CD14-positive monocyte (primary cell): ENCODE data around the gene SLC4A1. TPM values are rescaled to one million over a fixed set of nuclear protein-coding genes. Genes with fewer than 3 reads are reported as not detected.

Source experiments
- DNase-seq, 3 donors: peaks; one replicate each; pipeline ENCODE4 v3.0.0-alpha.2; 2011 to 2022
- H2AFZ ChIP-seq: 2 replicates; pipeline ENCODE4 v1.6.0; 2012; ENCODE audit warnings: mild to moderate bottlenecking, low read depth, low read length, inconsistent platforms; ENCODE audit not compliant: insufficient read depth, poor library complexity, severe bottlenecking
- H3K27ac ChIP-seq, 2 donors: 1 replicate in 1 of 2; 2 replicates in 1 of 2; pipeline ENCODE4 v1.5.1; 2012 to 2013; ENCODE audit warnings: low read length in 2 of 2, control low read depth in 1 of 2, inconsistent platforms in 1 of 2, low read depth in 1 of 2, mild to moderate bottlenecking in 1 of 2
- H3K27me3 ChIP-seq, 2 donors: one replicate each; pipeline versions ENCODE4 v1.6.0 to v1.6.1; 2011 to 2013; ENCODE audit warnings: low read length in 2 of 2; ENCODE audit not compliant: control insufficient read depth in 2 of 2, insufficient read depth in 2 of 2
- H3K36me3 ChIP-seq, 2 donors: replicated peaks in 1 of 2; 1 replicate in 1 of 2; 2 replicates in 1 of 2; pipeline versions ENCODE4 v1.5.1 to v1.6.1; 2012 to 2013; ENCODE audit warnings: low read length in 2 of 2, control low read depth in 1 of 2, inconsistent platforms in 1 of 2, mild to moderate bottlenecking in 1 of 2; ENCODE audit not compliant: insufficient read depth in 2 of 2, control insufficient read depth in 1 of 2
- H3K4me1 ChIP-seq, 2 donors: 1 replicate in 1 of 2; 2 replicates in 1 of 2; pipeline versions ENCODE4 v1.5.1 to v1.6.1; 2012 to 2013; ENCODE audit warnings: low read length in 2 of 2, control low read depth in 1 of 2, inconsistent platforms in 1 of 2, mild to moderate bottlenecking in 1 of 2, moderate library complexity in 1 of 2; ENCODE audit not compliant: insufficient read depth in 2 of 2, control insufficient read depth in 1 of 2
- H3K4me2 ChIP-seq: replicated peaks from 2 replicates; pipeline ENCODE3; 2012; ENCODE audit warnings: low read length, moderate library complexity, mild to moderate bottlenecking; ENCODE audit not compliant: poor library complexity, severe bottlenecking; ENCODE audit errors: extremely low read depth
- H3K4me3 ChIP-seq, 3 experiments: fragments of 200-600 bp in 1 of 3; sonication (generic) in 1 of 3; replicated peaks in 1 of 3; 1 replicate in 2 of 3; 2 replicates in 1 of 3; pipeline ENCODE4 v1.5.1; 2011 to 2013; ENCODE audit warnings: low read length in 3 of 3, mild to moderate bottlenecking in 3 of 3, control low read depth in 2 of 3, low read depth in 2 of 3, inconsistent platforms in 1 of 3, moderate library complexity in 1 of 3
- H3K79me2 ChIP-seq: 2 replicates; pipeline ENCODE4 v1.6.0; 2012; ENCODE audit warnings: mild to moderate bottlenecking, control low read depth, inconsistent platforms, low read length, moderate library complexity; ENCODE audit not compliant: insufficient read depth
- H3K9ac ChIP-seq: 2 replicates; pipeline ENCODE4 v1.6.0; 2017; ENCODE audit warnings: low read length, mild to moderate bottlenecking; ENCODE audit not compliant: insufficient read depth, poor library complexity, severe bottlenecking
- H3K9me3 ChIP-seq, 2 donors: replicated peaks in 1 of 2; 1 replicate in 1 of 2; 2 replicates in 1 of 2; pipeline versions ENCODE4 v1.5.1 to v1.6.1; 2012 to 2013; ENCODE audit warnings: low read length in 2 of 2, control low read depth in 1 of 2; ENCODE audit not compliant: control insufficient read depth in 1 of 2, insufficient read depth in 1 of 2
- H4K20me1 ChIP-seq: 2 replicates; pipeline ENCODE4 v1.6.0; 2012; ENCODE audit warnings: mild to moderate bottlenecking, low read length, control low read depth, moderate library complexity; ENCODE audit not compliant: insufficient read depth
- H3K27ac Mint-ChIP-seq, 7 donors: one replicate each; pipeline ENCODE4 v1.8.0; 2020; ENCODE audit warnings: mild to moderate bottlenecking in 7 of 7, mixed read lengths in 7 of 7, moderate library complexity in 6 of 7, inconsistent platforms in 2 of 7
- H3K27me3 Mint-ChIP-seq, 3 donors: one replicate each; pipeline ENCODE4 v1.8.0; 2021 to 2022; ENCODE audit warnings: low read depth in 3 of 3, mild to moderate bottlenecking in 3 of 3, mixed read lengths in 3 of 3, moderate library complexity in 3 of 3, inconsistent platforms in 1 of 3
- H3K36me3 Mint-ChIP-seq, 2 donors: one replicate each; pipeline ENCODE4 v1.8.0; 2020; ENCODE audit warnings: mixed read lengths in 2 of 2, inconsistent platforms in 1 of 2, mild to moderate bottlenecking in 1 of 2
- H3K4me1 Mint-ChIP-seq: one replicate; pipeline ENCODE4 v1.8.0; 2020; ENCODE audit warnings: mild to moderate bottlenecking, mixed read lengths
- H3K4me3 Mint-ChIP-seq, 2 donors: one replicate each; pipeline ENCODE4 v1.8.0; 2020; ENCODE audit warnings: mild to moderate bottlenecking in 2 of 2, mixed read lengths in 2 of 2, moderate library complexity in 1 of 2
- H3K9me3 Mint-ChIP-seq, 7 donors: one replicate each; pipeline ENCODE4 v1.8.0; 2020 to 2022; ENCODE audit warnings: mixed read lengths in 7 of 7, mild to moderate bottlenecking in 6 of 7, moderate library complexity in 6 of 7, inconsistent platforms in 2 of 7
- WGBS: methylation state at CpG from one replicate; pipeline ENCODE4 v1.1.5; 2013; ENCODE audit warnings: missing lambda C conversion rate; ENCODE audit not compliant: insufficient coverage; 5-methylcytosine and 5-hydroxymethylcytosine counted together
- intact Hi-C, 2 donors: fragments of 100-400 bp; cut with micrococcal nuclease; formaldehyde crosslinking; loops; one replicate each; pipeline versions ENCODE4 v1.15.0 to v1.15.1; 2023
- polyA plus RNA-seq, 3 donors: library from polyadenylated mRNA; depleted of rRNA in 1 of 3; unstranded in 2 of 3; stranded (reverse) in 1 of 3; fragments of 300-500 nt in 2 of 3; fragments of >200 nt in 1 of 3; fragmentation: Illumina TruSeq in 2 of 3; gene quantifications; 1 replicate in 2 of 3; 2 replicates in 1 of 3; pipeline ENCODE4 v1.2.3, GENCODE V29; 2012 to 2021
- TF ChIP-seq, protein P1 (sequence below): fragments of 200-600 bp; IDR thresholded peaks from one replicate; pipeline ENCODE4 v1.8.0; 2022; ENCODE audit warnings: antibody characterized with exemption, mild to moderate bottlenecking

SLC4A1 gene
- polyA plus RNA-seq, 3 donors: 0.04 TPM; not detected in 2

DNA sequence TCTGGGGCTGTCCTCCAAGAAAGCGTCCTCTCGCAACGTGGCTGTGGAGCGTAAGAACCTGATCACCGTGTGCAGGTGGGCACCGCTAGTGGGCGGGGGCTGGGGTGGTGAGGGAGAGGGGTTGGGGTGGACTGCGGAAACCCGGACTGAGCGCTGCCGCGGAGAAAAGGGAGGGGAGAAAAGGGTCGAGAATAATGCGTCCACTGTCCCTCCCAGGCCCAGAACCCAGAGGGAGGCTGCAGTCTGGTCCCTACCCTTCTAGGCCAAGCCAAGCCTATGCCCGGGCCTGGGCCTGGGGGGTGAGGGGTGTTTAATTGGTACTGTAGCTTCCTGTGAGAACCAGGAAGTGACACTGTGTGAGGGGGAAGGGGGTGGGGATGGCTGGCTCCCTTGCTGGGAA, 40.9 kb upstream of the SLC4A1 start:
- peak overlapping the region; percentile 63 for H2AFZ ChIP-seq
- no peaks in the 10 kb centered on the region for H4K20me1 ChIP-seq
- no peak overlapping the region for H3K27ac Mint-ChIP-seq
- intact Hi-C loops: no loop called here
- peaks cover 18% of the 10 kb centered on the region for H3K4me1 Mint-ChIP-seq
- peaks cover 48 to 70% (median 58%) of the 10 kb centered on the region in 3 donors for H3K27me3 Mint-ChIP-seq
- peaks cover 7 to 43% of the 10 kb centered on the region in 2 donors for H3K27me3 ChIP-seq
- peak overlapping the region; percentile 71 for H3K4me2 ChIP-seq
- peak overlapping the region; percentile 66 to 69 for H3K4me3 Mint-ChIP-seq
- peak in 1 of 3 donors; percentile 14 for DNase-seq
- H3K4me1 ChIP-seq: peaks cover 12 to 15% of the 10 kb centered on the region in 2 donors
- TF ChIP-seq, protein P1, sequence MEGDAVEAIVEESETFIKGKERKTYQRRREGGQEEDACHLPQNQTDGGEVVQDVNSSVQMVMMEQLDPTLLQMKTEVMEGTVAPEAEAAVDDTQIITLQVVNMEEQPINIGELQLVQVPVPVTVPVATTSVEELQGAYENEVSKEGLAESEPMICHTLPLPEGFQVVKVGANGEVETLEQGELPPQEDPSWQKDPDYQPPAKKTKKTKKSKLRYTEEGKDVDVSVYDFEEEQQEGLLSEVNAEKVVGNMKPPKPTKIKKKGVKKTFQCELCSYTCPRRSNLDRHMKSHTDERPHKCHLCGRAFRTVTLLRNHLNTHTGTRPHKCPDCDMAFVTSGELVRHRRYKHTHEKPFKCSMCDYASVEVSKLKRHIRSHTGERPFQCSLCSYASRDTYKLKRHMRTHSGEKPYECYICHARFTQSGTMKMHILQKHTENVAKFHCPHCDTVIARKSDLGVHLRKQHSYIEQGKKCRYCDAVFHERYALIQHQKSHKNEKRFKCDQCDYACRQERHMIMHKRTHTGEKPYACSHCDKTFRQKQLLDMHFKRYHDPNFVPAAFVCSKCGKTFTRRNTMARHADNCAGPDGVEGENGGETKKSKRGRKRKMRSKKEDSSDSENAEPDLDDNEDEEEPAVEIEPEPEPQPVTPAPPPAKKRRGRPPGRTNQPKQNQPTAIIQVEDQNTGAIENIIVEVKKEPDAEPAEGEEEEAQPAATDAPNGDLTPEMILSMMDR: no peak
- H3K36me3 Mint-ChIP-seq: peaks cover 0 to 2% of the 10 kb centered on the region in 2 donors
- H3K79me2 ChIP-seq: no peaks in the 10 kb centered on the region
- no peaks in the 10 kb centered on the region for H3K36me3 ChIP-seq
- H3K4me3 ChIP-seq: peak overlapping the region in 1 of 3 experiments; percentile 68
- peaks cover 0 to 6% (median 0%) of the 10 kb centered on the region in 7 donors for H3K9me3 Mint-ChIP-seq
- no peak overlapping the region for H3K27ac ChIP-seq
- WGBS: 2% methylated on average over 14 of the region's 15 CpGs
- H3K9ac ChIP-seq: no peak overlapping the region
- no peaks in the 10 kb centered on the region for H3K9me3 ChIP-seq

DNA sequence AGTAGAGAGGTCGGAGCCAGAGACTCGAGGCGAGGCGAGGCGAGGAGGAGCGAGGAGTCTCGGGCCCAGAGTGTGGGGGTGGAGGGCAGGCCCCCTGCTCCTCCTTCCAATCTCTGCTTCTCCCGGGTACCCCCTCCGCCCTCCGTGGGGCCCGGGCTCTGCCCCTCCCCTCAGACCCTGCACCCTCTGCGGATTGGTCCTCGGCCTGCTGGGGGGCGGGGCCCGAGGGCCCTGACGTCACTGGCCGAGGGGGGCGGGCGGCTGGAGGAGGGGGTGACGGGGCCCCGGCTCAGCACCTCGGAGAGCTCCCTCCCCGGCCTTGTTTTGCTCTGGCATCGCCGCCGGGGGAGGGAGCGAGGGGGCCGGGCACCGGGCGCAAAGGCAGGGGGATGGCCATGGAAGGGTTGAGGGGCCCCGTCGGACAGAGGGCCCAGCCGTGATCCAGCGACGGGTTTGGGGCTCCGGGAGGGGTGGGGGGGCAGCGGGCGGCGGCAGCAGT, 40.4 kb upstream of the SLC4A1 start, which contains the start of gene RUNDC3A:
RUNDC3A (plus strand) TSS at position 282 of the 499 bp plus-strand sequence. CDS start 232 bp downstream, outside the sequence.
- no peak within 1 kb of the TSS for H3K27ac ChIP-seq
- H3K4me3 Mint-ChIP-seq: peak within 1 kb of the TSS; percentile 66 to 74
- H3K27me3 Mint-ChIP-seq: peaks cover 45 to 67% (median 53%) of the 10 kb centered on the region in 3 donors
- H4K20me1 ChIP-seq: no peaks in the 10 kb centered on the region
- H3K4me1 Mint-ChIP-seq: peaks cover 18% of the 10 kb centered on the region
- peaks cover 0 to 6% (median 0%) of the 10 kb centered on the region in 7 donors for H3K9me3 Mint-ChIP-seq
- no peaks in the 10 kb centered on the region for H3K36me3 ChIP-seq
- DNase-seq: peak; percentile 51 to 77 (median 67)
- TF ChIP-seq, protein P1: no peak
- peaks cover 7 to 40% of the 10 kb centered on the region in 2 donors for H3K27me3 ChIP-seq
- H3K4me2 ChIP-seq: peak within 1 kb of the TSS; percentile 71
- peak within 1 kb of the TSS in 1 of 3 experiments; percentile 68 for H3K4me3 ChIP-seq
- H3K27ac Mint-ChIP-seq: peak within 1 kb of the TSS in 2 of 7 donors; percentile 37 to 57
- H3K4me1 ChIP-seq: peaks cover 12 to 15% of the 10 kb centered on the region in 2 donors
- under 1% methylated on average over 18 of the region's 39 CpGs for whole genome bisulfite sequencing
- H3K79me2 ChIP-seq: no peaks in the 10 kb centered on the region
- no peaks in the 10 kb centered on the region for H3K36me3 Mint-ChIP-seq
- no peak within 1 kb of the TSS for H3K9ac ChIP-seq
- intact Hi-C loops: no loop called here
- no peaks in the 10 kb centered on the region for H3K9me3 ChIP-seq
- H2AFZ ChIP-seq: peak within 1 kb of the TSS; percentile 63
